ENCODE data around the gene OTOP3.

OTOP3 gene

GRCh38 chr17:74938194-74938950 is 2.7 kb downstream of the OTOP3 start:
- no peak for DNase-seq (ENCODE audit: low read depth in 1 of 2, low spot score in 1 of 2)

- DNase-seq (ENCODE audit: low read depth in 1 of 2, low spot score in 1 of 2), result no peak
These were observed 3.8 kb downstream of the OTOP3 start for GRCh38 chr17:74939534-74939933.

- no peak for DNase-seq (ENCODE audit: low read depth in 1 of 2, low spot score in 1 of 2)
These were observed 5.5 kb downstream of the OTOP3 start for GRCh38 chr17:74941128-74941725.

- no peak for DNase-seq (ENCODE audit: low read depth in 1 of 2, low spot score in 1 of 2)
These were observed 8.3 kb downstream of the OTOP3 start for GRCh38 chr17:74943808-74944522.

GRCh38 chr17:74945543-74945942 is 9.8 kb downstream of the OTOP3 start:
- DNase-seq (ENCODE audit: low read depth in 1 of 2, low spot score in 1 of 2), result no peak

- DNase-seq (ENCODE audit: low read depth in 1 of 2, low spot score in 1 of 2), result no peak
These were observed 10.9 kb downstream of the OTOP3 start for GRCh38 chr17:74946641-74947040.

- DNase-seq (ENCODE audit: low read depth in 1 of 2, low spot score in 1 of 2), result no peak
These were observed 11.5 kb downstream of the OTOP3 start for GRCh38 chr17:74947041-74947754.

GRCh38 chr17:74949455-74950115 is 13.9 kb downstream of the OTOP3 start:
- DNase-seq (ENCODE audit: low read depth in 1 of 2, low spot score in 1 of 2), result no peak

GRCh38 chr17:74950207-74950606 is 14.5 kb downstream of the OTOP3 start:
- DNase-seq (ENCODE audit: low read depth in 1 of 2, low spot score in 1 of 2), result no peak

GRCh38 chr17:74951065-74951464 is 15.4 kb downstream of the OTOP3 start:
- DNase-seq (ENCODE audit: low read depth in 1 of 2, low spot score in 1 of 2), result no peak

GRCh38 chr17:74951680-74952421 is 16.2 kb downstream of the OTOP3 start:
- DNase-seq (ENCODE audit: low read depth in 1 of 2, low spot score in 1 of 2), result no peak

- DNase-seq (ENCODE audit: low read depth in 1 of 2, low spot score in 1 of 2), result no peak
These were observed 16.9 kb downstream of the OTOP3 start for GRCh38 chr17:74952431-74953133.

GRCh38 chr17:74953134-74953687 is 17.5 kb downstream of the OTOP3 start:
- no peak for DNase-seq (ENCODE audit: low read depth in 1 of 2, low spot score in 1 of 2)

GRCh38 chr17:74954115-74954514 is 18.4 kb downstream of the OTOP3 start:
- DNase-seq (ENCODE audit: low read depth in 1 of 2, low spot score in 1 of 2), result no peak

- DNase-seq (ENCODE audit: low read depth in 1 of 2, low spot score in 1 of 2), result no peak
These were observed 19.1 kb downstream of the OTOP3 start for GRCh38 chr17:74954665-74955421.

GRCh38 chr17:74956093-74956492 is 20.4 kb downstream of the OTOP3 start:
- DNase-seq (ENCODE audit: low read depth in 1 of 2, low spot score in 1 of 2), result no peak

- peak; percentile 62 to 68 for DNase-seq (ENCODE audit: low read depth in 1 of 2, low spot score in 1 of 2)
These were observed 22.4 kb downstream of the OTOP3 start for GRCh38 chr17:74957935-74958740.
